ENCODE data around the gene LGALS9.
A peak's percentile ranks its signal among the peaks of the same experiment; 100 is the strongest.
"Not testable (repeated sequence)": the region's sequence is repeated elsewhere in the genome, so short reads cannot be mapped to it uniquely, and the experiment has no call there.

LGALS9 gene

GRCh38 chr17:27651411-27652345 lies 20.7 kb downstream of the LGALS9 start:
- DNase-seq: peak in 44 of 58 donors; percentile 4 to 85 (median 26)

GRCh38 chr17:27653449-27653971 lies 22.5 kb downstream of the LGALS9 start:
- DNase-seq: not testable (repeated sequence)

- no peak for DNase-seq
Measured at GRCh38 chr17:27654136-27654535, 23.1 kb downstream of the LGALS9 start.

- DNase-seq: peak in 48 of 58 donors; percentile 1 to 80 (median 37)
Measured at GRCh38 chr17:27654654-27655524, 23.9 kb downstream of the LGALS9 start.

GRCh38 chr17:27655525-27656111 lies 24.6 kb downstream of the LGALS9 start:
- DNase-seq: not testable (repeated sequence)

GRCh38 chr17:27656620-27657019 lies 25.6 kb downstream of the LGALS9 start:
- not testable (repeated sequence) for DNase-seq

GRCh38 chr17:27657620-27658019 lies 26.6 kb downstream of the LGALS9 start:
- DNase-seq: no peak

DNA sequence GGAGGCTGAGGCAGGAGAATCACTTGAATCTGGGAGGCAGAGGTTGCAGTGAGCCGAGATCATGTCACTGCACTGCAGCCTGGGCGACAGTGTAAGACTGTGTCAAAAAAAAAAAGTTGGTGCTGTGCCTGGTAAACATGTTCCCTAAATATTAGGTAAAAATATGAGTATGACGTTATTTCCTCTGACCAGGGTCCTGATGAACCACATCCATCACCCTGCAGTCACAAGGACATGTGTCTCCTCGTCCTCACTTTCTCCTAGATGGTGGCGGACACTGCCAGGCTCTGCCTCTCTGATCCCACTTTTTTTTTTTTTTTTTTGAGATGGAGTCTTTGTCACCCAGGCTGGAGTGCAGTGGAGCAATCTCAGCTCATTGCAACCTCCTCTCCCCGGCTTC lies 28.7 kb downstream of the LGALS9 start:
- DNase-seq: no peak

DNA sequence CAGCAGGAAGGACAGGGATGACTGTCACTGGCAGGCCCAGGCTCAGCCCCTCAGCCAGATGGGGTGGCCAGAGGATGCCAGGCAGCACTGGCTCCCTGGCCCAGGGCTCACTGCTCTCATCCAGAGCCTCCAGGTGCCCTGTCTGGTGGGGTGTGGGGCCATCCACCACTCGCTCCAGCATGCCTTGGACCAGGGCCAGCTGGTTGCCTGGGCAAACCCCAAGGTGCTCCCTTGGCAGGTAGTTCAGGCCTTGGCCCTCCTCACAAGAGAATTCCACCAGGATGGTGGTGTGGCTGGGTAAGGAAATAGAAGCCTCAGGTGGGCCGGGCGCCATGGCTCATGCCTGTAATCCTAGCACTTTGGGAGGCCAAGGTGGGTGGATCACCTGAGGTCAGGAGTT lies 29.4 kb downstream of the LGALS9 start:
- no peak for DNase-seq

GRCh38 chr17:27663936-27664605 lies 33.1 kb downstream of the LGALS9 start:
- DNase-seq: no peak

DNA sequence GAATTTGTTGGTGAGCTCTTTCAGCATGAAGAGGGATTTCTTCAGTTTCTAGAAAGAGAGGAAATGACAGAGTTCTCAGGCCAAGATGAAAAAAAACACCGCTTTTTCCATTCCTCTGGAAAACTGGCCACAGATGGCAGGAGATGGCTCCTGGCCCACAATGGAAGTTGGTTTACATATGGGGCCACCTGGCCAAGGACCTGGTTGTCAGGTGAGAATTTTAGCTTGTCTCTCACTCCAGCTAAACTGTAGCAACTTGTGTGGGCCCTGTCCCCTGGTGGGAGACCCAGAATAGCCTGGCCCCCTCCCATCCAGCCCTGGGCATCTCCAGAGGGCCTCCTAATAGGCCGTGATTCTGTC lies 33.6 kb downstream of the LGALS9 start:
- DNase-seq: no peak

GRCh38 chr17:27665549-27665948 lies 34.6 kb downstream of the LGALS9 start:
- no peak for DNase-seq

DNA sequence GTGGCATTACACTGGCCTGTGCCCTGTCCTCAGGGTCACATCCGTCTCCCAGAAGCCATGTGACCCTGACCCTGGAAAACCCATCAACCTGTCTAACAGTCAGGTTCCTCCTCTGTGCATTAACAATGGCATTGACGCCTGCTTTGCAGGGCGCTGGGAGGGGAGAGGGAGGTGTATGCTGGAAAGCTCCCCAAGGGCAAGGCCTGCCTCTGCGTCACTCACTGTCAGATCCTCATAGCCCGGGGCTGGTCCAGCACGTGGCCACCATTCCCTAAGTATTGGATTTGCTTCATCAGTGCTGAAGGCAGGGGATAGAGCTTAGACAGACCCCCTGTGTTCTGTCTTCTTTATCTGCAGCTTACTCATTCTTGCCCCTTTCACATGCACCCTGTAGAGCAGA lies 35.3 kb downstream of the LGALS9 start:
- DNase-seq: not testable (repeated sequence)

- DNase-seq: no peak
Measured at GRCh38 chr17:27666831-27667560, 36.0 kb downstream of the LGALS9 start.

DNA sequence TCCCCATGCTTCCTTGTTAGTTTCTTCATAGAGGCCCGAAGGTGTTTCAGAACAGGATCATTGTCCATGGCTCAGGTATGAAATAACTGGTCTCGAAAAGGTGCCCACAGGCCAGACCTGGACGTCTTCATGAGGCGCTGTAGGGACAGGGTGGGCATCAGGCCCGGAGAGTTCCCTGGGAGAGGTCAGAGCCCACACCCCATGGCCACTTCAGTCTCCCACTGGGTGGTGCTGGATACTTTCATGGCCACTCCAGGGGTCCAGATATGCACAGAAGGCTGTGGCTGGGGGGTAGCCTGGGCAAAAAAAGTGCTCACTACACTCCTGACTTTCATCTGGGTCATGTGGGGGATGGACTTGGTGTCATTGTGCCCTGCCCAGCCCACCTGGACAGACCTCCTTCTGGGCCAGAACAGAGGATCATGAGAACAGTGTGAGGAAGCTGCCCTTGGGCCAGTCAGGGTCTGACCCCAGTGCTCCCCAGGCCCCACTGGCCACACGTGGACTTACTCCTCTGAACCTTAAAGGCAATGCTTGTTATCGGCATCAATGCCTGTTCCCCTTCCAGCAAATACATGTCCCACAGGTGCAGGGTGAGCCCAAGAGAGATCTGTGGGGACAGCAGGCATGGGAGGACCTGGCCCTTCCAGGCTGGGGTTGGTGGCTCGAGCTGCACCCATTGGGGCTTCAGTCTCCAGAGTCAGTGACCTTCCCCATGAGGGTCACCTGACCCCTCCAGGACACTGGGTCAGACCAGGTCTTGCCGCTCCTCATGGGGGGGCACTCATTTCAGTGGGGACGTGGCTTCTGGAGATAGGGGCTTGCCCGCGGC lies 36.9 kb downstream of the LGALS9 start:
- no peak for DNase-seq

- DNase-seq: no peak
Measured at GRCh38 chr17:27668488-27668823, 37.5 kb downstream of the LGALS9 start.

GRCh38 chr17:27669136-27669535 lies 38.1 kb downstream of the LGALS9 start:
- no peak for DNase-seq

- no peak for DNase-seq
Measured at GRCh38 chr17:27669850-27670249, 38.9 kb downstream of the LGALS9 start.
